SK-N-SH (cell line): ENCODE results near the gene FOXP1.
A peak's percentile ranks its signal among the peaks of the same experiment; 100 is the strongest.

Experiments used
- EP300 ChIP-seq, 2 experiments: IDR thresholded peaks; 2 replicates each; pipeline versions ENCODE4 v1.4.0 to v1.6.1; 2012; ENCODE audit warnings: borderline replicate concordance in 1 of 2, low read depth in 1 of 2, low read length in 1 of 2
- FOSL2 ChIP-seq: IDR thresholded peaks from 2 replicates; pipeline ENCODE4 v1.4.0; 2012; ENCODE audit warnings: low read depth, mild to moderate bottlenecking, moderate library complexity, borderline replicate concordance
- FOXM1 ChIP-seq: IDR thresholded peaks from 2 replicates; pipeline ENCODE4 v1.4.0; 2012; ENCODE audit warnings: low read depth, mild to moderate bottlenecking
- POLR2AphosphoS5 ChIP-seq: IDR thresholded peaks from 2 replicates; pipeline ENCODE4 v1.6.1; 2012; ENCODE audit warnings: low read depth, low read length
- RAD21 ChIP-seq: IDR thresholded peaks from 2 replicates; pipeline ENCODE4 v1.6.1; 2012; ENCODE audit warnings: mild to moderate bottlenecking, low read length
- RFX5 ChIP-seq: IDR thresholded peaks from 2 replicates; pipeline ENCODE4 v1.6.1; 2012; ENCODE audit warnings: mild to moderate bottlenecking, improper control_type of control experiment, low read length
- TF ChIP-seq, protein P1 (sequence below): fragments of 200-600 bp; sonication (generic); IDR thresholded peaks from 2 replicates; pipeline ENCODE4 v1.6.1; 2017; ENCODE audit warnings: antibody characterized with exemption, mild to moderate bottlenecking, moderate library complexity
- TF ChIP-seq, protein P2 (sequence below): IDR thresholded peaks from 2 replicates; pipeline ENCODE4; 2012
- TF ChIP-seq, protein P3 (sequence below): fragments of 150-350 bp; IDR thresholded peaks from 2 replicates; pipeline ENCODE4 v1.6.1; 2016; ENCODE audit warnings: mild to moderate bottlenecking, low read depth, low read length
- TF ChIP-seq, protein P4 (sequence below): IDR thresholded peaks from 2 replicates; pipeline ENCODE4 v1.4.0; 2012; ENCODE audit warnings: low read depth

DNA sequence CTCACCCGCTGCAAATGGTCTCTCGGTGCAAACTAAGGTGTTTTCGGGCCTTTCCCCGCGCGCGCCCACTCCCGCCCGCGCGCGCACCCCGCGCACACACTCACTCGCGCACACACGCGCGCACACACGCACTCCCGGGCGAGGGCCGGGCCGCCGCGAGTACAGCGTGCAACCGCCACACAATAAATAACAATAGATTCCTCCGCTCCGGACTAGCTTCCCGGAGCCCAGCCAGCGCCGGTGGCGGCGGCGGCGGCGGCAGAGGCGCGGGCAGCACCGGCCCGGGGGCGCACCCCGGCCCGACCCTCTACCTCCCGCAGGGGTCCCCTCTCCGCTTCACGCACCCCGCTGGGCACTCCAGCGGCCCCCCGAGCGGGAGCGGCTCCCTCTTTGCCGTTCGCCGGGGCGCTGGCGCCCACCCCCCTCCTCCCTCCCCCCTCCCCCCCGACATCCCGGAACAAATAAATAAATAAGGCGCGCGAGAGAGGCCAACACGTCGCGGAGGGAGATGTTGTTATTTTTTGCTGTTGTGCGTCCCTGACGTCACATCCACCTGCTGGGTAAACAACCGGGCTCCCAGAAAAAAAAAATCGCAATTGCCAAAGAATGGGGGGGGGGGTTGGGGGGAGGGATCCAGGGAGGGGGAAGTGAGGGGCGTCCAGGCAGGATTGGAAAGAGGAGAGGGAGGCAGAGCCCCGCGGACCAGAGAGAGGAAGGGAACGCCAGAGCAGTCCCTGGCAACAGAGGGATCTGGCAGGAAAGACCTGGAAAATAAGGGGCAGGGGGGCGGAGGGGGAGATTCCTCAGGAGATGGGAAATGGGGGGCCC lies at the start of gene FOXP1:
- TF ChIP-seq, protein P1, sequence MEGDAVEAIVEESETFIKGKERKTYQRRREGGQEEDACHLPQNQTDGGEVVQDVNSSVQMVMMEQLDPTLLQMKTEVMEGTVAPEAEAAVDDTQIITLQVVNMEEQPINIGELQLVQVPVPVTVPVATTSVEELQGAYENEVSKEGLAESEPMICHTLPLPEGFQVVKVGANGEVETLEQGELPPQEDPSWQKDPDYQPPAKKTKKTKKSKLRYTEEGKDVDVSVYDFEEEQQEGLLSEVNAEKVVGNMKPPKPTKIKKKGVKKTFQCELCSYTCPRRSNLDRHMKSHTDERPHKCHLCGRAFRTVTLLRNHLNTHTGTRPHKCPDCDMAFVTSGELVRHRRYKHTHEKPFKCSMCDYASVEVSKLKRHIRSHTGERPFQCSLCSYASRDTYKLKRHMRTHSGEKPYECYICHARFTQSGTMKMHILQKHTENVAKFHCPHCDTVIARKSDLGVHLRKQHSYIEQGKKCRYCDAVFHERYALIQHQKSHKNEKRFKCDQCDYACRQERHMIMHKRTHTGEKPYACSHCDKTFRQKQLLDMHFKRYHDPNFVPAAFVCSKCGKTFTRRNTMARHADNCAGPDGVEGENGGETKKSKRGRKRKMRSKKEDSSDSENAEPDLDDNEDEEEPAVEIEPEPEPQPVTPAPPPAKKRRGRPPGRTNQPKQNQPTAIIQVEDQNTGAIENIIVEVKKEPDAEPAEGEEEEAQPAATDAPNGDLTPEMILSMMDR, result no peak
- TF ChIP-seq RFX5, result no peak
- TF ChIP-seq, protein P2, sequence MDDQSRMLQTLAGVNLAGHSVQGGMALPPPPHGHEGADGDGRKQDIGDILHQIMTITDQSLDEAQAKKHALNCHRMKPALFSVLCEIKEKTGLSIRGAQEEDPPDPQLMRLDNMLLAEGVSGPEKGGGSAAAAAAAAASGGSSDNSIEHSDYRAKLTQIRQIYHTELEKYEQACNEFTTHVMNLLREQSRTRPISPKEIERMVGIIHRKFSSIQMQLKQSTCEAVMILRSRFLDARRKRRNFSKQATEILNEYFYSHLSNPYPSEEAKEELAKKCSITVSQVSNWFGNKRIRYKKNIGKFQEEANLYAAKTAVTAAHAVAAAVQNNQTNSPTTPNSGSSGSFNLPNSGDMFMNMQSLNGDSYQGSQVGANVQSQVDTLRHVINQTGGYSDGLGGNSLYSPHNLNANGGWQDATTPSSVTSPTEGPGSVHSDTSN, result no peak
- TF ChIP-seq POLR2AphosphoS5, result no peak
- no peak for TF ChIP-seq FOXM1
- TF ChIP-seq, protein P3, sequence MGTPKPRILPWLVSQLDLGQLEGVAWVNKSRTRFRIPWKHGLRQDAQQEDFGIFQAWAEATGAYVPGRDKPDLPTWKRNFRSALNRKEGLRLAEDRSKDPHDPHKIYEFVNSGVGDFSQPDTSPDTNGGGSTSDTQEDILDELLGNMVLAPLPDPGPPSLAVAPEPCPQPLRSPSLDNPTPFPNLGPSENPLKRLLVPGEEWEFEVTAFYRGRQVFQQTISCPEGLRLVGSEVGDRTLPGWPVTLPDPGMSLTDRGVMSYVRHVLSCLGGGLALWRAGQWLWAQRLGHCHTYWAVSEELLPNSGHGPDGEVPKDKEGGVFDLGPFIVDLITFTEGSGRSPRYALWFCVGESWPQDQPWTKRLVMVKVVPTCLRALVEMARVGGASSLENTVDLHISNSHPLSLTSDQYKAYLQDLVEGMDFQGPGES, result no peak
- TF ChIP-seq EP300 (IDR thresholded peaks at IDR 0.05; ENCODE audit: borderline replicate concordance in 1 of 2, low read depth in 1 of 2, low read length in 1 of 2), result peak; percentile 2 to 3; a peak in 1 of 4 replicates
- TF ChIP-seq, protein P4, sequence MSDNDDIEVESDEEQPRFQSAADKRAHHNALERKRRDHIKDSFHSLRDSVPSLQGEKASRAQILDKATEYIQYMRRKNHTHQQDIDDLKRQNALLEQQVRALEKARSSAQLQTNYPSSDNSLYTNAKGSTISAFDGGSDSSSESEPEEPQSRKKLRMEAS, result 0 out of 2 replicates have a peak, but pooled peaks have one; percentile 25
- no peak for TF ChIP-seq RAD21
- TF ChIP-seq FOSL2, result no peak
